Neural cell (in vitro differentiated cells): ENCODE results near the gene B3GALNT2.

Experiments used
- CTCF ChIP-seq: fragments of 450-650 bp; IDR thresholded peaks from 2 replicates; pipeline ENCODE4 v1.5.1; 2014; ENCODE audit warnings: antibody characterized with exemption, mild to moderate bottlenecking, moderate library complexity; ENCODE audit not compliant: poor library complexity, severe bottlenecking
- EZH2 ChIP-seq: fragments of 200-600, 300-800 bp; shearing (Covaris generic), sonication (generic); IDR thresholded peaks from 2 replicates; pipeline ENCODE4 v1.6.1; 2014; ENCODE audit warnings: antibody characterized with exemption, low read length, borderline replicate concordance, mild to moderate bottlenecking; ENCODE audit not compliant: insufficient read depth, poor library complexity, severe bottlenecking
- POLR2AphosphoS5 ChIP-seq: IDR thresholded peaks from 2 replicates; pipeline ENCODE4 v1.6.1; 2012
- RAD21 ChIP-seq: fragments of 450-650 bp; conservative IDR thresholded peaks from 2 replicates; pipeline ENCODE4 v1.6.1; 2014; ENCODE audit warnings: antibody characterized with exemption, mild to moderate bottlenecking, moderate library complexity
- REST ChIP-seq: IDR thresholded peaks from 2 replicates; pipeline ENCODE4 v1.6.1; 2012; ENCODE audit warnings: borderline replicate concordance
- SMC3 ChIP-seq: fragments of 450-650 bp; conservative IDR thresholded peaks from 2 replicates; pipeline ENCODE4 v1.6.1; 2014; ENCODE audit warnings: antibody characterized with exemption, mild to moderate bottlenecking, moderate library complexity; ENCODE audit not compliant: poor library complexity

DNA sequence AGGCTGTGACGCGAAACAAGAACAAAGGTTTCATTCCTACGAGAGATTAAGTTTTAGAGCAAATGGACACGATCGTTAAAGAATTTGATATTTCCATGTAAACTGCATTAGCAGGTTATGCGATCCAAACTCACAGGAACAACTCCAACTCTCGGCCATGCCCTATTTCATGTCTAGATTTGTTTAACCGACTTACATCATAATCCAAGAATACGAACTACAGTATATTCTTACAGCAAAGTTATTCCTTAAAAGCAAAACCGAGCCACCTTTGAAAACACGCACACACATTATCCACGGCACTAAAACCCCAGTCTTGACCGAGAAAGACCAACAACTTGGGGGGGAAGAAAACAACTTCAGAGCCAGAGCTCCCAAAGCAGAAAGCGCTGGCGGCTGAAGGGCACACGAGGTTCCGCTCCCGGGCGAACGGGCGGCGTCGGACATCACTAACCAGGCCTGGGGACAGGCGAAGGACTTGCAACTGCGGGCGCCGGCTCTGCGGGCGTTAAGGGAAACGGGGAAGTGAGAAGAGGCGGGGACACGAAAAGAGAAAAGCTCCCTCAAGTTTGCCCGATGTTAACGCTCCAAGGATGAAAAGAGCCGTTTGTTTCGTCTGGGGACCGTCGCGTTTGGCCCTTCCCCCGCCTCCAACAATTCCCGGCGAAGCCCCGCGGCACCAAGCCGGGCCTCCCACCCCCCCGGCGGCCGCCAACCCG lies 690 bp downstream of the B3GALNT2 start:
- TF ChIP-seq CTCF: no peak
- no peak for TF ChIP-seq REST
- TF ChIP-seq POLR2AphosphoS5: no peak
- no peak for TF ChIP-seq RAD21
- TF ChIP-seq EZH2: no peak
- TF ChIP-seq SMC3: no peak
